Measurements from ENCODE around the gene LRP10.

Gene LRP10

GRCh38 chr14:22915886-22916521 is 44.5 kb downstream of the LRP10 start:
- H3K9me3 ChIP-seq = no peaks in the 10 kb centered on the region
- H3K27me3 ChIP-seq = no peaks in the 10 kb centered on the region
- H3K4me3 ChIP-seq = no peak overlapping the region
- H3K27ac ChIP-seq = no peak overlapping the region
- no peak for TF ChIP-seq Cebpa-rat (IDR thresholded peaks at IDR 0.05)
- no peak overlapping the region for H3K9ac ChIP-seq
- peaks cover 34% of the 10 kb centered on the region for H3K4me1 ChIP-seq
- peaks cover 17% of the 10 kb centered on the region for H4K20me1 ChIP-seq
- peaks cover 41% of the 10 kb centered on the region for H3K36me3 ChIP-seq
- H3K4me2 ChIP-seq = no peak overlapping the region

DNA sequence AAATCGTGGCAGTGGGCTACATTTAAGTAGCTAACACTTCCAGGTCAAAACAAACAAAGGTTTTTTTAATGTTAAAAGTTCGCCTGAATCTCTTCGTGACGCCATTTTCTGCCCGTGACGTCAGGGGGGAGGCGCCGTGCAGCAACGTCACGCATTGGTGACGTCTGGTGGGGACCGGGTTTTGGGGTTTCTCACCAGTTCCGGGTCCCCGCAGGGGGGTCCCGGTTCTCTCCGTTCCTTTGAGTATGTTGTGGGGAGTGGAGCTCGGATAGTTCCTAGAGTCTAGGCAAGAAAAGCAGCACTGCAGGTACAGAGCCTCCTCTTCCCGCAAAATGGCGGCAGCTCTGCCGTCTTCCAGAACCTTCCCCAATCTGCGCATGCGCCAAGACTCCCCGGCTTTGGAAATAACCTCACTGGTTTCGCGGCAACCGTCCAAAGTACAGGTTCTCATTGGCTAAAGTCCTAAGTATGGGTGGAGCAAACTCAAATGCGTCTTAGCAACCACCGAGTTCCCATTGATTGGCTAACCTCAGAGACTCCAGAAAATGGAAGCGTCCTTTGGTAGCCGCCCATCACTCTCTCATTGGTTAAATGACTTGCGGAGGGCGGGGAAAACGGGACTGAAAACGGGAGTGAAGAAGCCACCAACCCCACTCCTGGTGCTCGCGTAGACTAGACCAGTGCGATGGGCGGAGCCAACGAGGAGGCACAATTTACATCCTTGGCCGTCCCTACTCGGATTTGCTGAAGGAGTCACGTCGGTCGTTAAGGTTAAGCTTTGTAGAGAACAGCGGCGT is 47.5 kb downstream of the LRP10 start, which contains the start of gene RBM23:
RBM23 (minus strand) TSS at position 346 of the 797 bp plus-strand sequence.
- H3K36me3 ChIP-seq = peaks cover 48% of the 10 kb centered on the region

GRCh38 chr14:22919601-22919921 is 48.0 kb downstream of the LRP10 start:
- no peak for TF ChIP-seq Cebpa-rat (IDR thresholded peaks at IDR 0.05)
- Histone ChIP-seq H3K27ac (peak overlapping the region; percentile 20; the same call in 1 of the 2 replicates), H3K27me3 (no peaks in the 10 kb centered on the region), H3K4me1 (peaks cover 50% of the 10 kb centered on the region), H3K36me3 (peaks cover 53% of the 10 kb centered on the region), H3K9me3 (no peaks in the 10 kb centered on the region), H3K4me3 (peak overlapping the region; percentile 54), H3K9ac (peak overlapping the region; percentile 43; the same call in 1 of the 2 replicates), H3K4me2 (peak overlapping the region; percentile 76), H4K20me1 (no peaks in the 10 kb centered on the region)

More for the DNA sequence above, 47.5 kb downstream of the LRP10 start, which contains the start of gene RBM23:
- peak within 1 kb of the TSS; percentile 95 for H3K4me2 ChIP-seq
- H3K9me3 ChIP-seq = no peaks in the 10 kb centered on the region
- no peaks in the 10 kb centered on the region for H3K27me3 ChIP-seq
- no peaks in the 10 kb centered on the region for H4K20me1 ChIP-seq
- peak; percentile 52; the same call in 1 of the 2 replicates for TF ChIP-seq Cebpa-rat (IDR thresholded peaks at IDR 0.05)
- peak within 1 kb of the TSS; percentile 96 for H3K27ac ChIP-seq
- H3K4me1 ChIP-seq = peaks cover 49% of the 10 kb centered on the region
- peak within 1 kb of the TSS; percentile 96 for H3K9ac ChIP-seq
- H3K4me3 ChIP-seq = peak within 1 kb of the TSS; percentile 95

GRCh38 chr14:22920697-22921096 is 49.2 kb downstream of the LRP10 start:
- H3K9ac ChIP-seq = no peak overlapping the region
- no peaks in the 10 kb centered on the region for H4K20me1 ChIP-seq
- H3K4me1 ChIP-seq = peaks cover 50% of the 10 kb centered on the region
- no peaks in the 10 kb centered on the region for H3K27me3 ChIP-seq
- H3K9me3 ChIP-seq = no peaks in the 10 kb centered on the region
- no peak overlapping the region for H3K27ac ChIP-seq
- no peak overlapping the region for H3K4me3 ChIP-seq
- H3K4me2 ChIP-seq = no peak overlapping the region
- peaks cover 65% of the 10 kb centered on the region for H3K36me3 ChIP-seq
- TF ChIP-seq Cebpa-rat (IDR thresholded peaks at IDR 0.05) = no peak

- no peak overlapping the region for H3K4me3 ChIP-seq
- H3K36me3 ChIP-seq = peaks cover 74% of the 10 kb centered on the region
- H3K9me3 ChIP-seq = no peaks in the 10 kb centered on the region
- H3K4me1 ChIP-seq = peaks cover 49% of the 10 kb centered on the region
- no peaks in the 10 kb centered on the region for H3K27me3 ChIP-seq
- no peak for TF ChIP-seq Cebpa-rat (IDR thresholded peaks at IDR 0.05)
- H3K9ac ChIP-seq = no peak overlapping the region
- no peak overlapping the region for H3K4me2 ChIP-seq
- no peaks in the 10 kb centered on the region for H4K20me1 ChIP-seq
- H3K27ac ChIP-seq = no peak overlapping the region
Measured at GRCh38 chr14:22922294-22922693, 50.8 kb downstream of the LRP10 start.

- no peak overlapping the region for H3K4me3 ChIP-seq
- peaks cover 53% of the 10 kb centered on the region for H3K4me1 ChIP-seq
- no peak overlapping the region for H3K9ac ChIP-seq
- TF ChIP-seq Cebpa-rat (IDR thresholded peaks at IDR 0.05) = no peak
- no peak overlapping the region for H3K27ac ChIP-seq
- no peaks in the 10 kb centered on the region for H4K20me1 ChIP-seq
- peaks cover 79% of the 10 kb centered on the region for H3K36me3 ChIP-seq
- H3K4me2 ChIP-seq = peak overlapping the region; percentile 28; the same call in 1 of the 2 replicates
- no peaks in the 10 kb centered on the region for H3K27me3 ChIP-seq
- H3K9me3 ChIP-seq = no peaks in the 10 kb centered on the region
Measured at GRCh38 chr14:22923746-22924145, 52.2 kb downstream of the LRP10 start.

DNA sequence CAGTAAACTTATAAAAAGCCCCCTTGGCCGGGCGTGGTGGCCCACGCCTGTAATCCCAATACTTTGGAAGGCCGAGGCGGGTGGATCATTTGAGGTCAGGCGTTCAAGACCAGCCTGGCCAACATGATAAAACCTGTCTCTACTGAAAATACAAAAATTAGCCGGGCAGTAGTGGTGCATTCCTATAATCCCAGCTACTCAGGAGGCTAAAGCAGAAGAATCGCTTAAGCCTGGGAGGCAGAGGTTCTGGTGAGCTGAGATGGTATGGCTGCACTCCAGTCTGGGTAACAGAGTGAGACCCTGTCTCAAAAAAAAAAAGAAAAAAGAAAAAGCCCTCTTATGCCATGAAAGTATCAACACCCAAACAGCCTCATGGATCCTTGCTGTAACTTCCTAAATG is 54.0 kb downstream of the LRP10 start:
- H3K9ac ChIP-seq = no peak overlapping the region
- no peak overlapping the region for H3K4me2 ChIP-seq
- no peaks in the 10 kb centered on the region for H3K27me3 ChIP-seq
- no peaks in the 10 kb centered on the region for H3K9me3 ChIP-seq
- peaks cover 49% of the 10 kb centered on the region for H3K4me1 ChIP-seq
- H4K20me1 ChIP-seq = no peaks in the 10 kb centered on the region
- no peak overlapping the region for H3K27ac ChIP-seq
- H3K4me3 ChIP-seq = no peak overlapping the region
- peaks cover 73% of the 10 kb centered on the region for H3K36me3 ChIP-seq
- no peak for TF ChIP-seq Cebpa-rat (IDR thresholded peaks at IDR 0.05)

DNA sequence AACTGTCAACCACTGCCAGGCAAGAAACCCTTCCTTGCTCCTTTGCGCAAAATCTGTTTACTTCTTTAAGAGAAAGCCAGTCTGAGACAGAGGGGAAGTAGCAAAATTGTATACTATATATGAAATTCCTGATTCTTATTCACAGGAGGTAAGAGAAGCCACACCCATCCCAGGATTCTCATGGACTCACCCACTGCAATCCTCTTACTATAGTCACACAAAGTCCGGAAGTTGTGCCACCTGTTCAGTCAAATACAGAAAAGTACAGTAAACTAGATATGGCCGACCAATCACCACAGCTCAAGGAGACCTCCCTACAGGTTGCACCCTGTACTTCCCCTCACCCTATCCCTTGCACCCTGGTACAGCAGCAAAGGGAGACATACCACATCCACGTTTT is 54.8 kb downstream of the LRP10 start:
- Histone ChIP-seq H3K27ac (no peak overlapping the region), H3K27me3 (no peaks in the 10 kb centered on the region), H3K4me3 (no peak overlapping the region), H3K4me1 (peaks cover 49% of the 10 kb centered on the region), H3K36me3 (peaks cover 65% of the 10 kb centered on the region), H3K9me3 (no peaks in the 10 kb centered on the region), H3K4me2 (no peak overlapping the region), H4K20me1 (no peaks in the 10 kb centered on the region), H3K9ac (no peak overlapping the region)
- no peak for TF ChIP-seq Cebpa-rat (IDR thresholded peaks at IDR 0.05)

GRCh38 chr14:22928237-22929103 is 56.9 kb downstream of the LRP10 start:
- no peaks in the 10 kb centered on the region for H4K20me1 ChIP-seq
- peaks cover 47% of the 10 kb centered on the region for H3K36me3 ChIP-seq
- peak overlapping the region; percentile 93 for H3K27ac ChIP-seq
- H3K9me3 ChIP-seq = no peaks in the 10 kb centered on the region
- H3K4me1 ChIP-seq = peaks cover 41% of the 10 kb centered on the region
- TF ChIP-seq Cebpa-rat (IDR thresholded peaks at IDR 0.05) = no peak
- peak overlapping the region; percentile 86 for H3K4me3 ChIP-seq
- H3K9ac ChIP-seq = peak overlapping the region; percentile 91
- peak overlapping the region; percentile 95 for H3K4me2 ChIP-seq
- H3K27me3 ChIP-seq = no peaks in the 10 kb centered on the region
